ENCODE measurements around the gene MADCAM1.

Gene MADCAM1

DNA sequence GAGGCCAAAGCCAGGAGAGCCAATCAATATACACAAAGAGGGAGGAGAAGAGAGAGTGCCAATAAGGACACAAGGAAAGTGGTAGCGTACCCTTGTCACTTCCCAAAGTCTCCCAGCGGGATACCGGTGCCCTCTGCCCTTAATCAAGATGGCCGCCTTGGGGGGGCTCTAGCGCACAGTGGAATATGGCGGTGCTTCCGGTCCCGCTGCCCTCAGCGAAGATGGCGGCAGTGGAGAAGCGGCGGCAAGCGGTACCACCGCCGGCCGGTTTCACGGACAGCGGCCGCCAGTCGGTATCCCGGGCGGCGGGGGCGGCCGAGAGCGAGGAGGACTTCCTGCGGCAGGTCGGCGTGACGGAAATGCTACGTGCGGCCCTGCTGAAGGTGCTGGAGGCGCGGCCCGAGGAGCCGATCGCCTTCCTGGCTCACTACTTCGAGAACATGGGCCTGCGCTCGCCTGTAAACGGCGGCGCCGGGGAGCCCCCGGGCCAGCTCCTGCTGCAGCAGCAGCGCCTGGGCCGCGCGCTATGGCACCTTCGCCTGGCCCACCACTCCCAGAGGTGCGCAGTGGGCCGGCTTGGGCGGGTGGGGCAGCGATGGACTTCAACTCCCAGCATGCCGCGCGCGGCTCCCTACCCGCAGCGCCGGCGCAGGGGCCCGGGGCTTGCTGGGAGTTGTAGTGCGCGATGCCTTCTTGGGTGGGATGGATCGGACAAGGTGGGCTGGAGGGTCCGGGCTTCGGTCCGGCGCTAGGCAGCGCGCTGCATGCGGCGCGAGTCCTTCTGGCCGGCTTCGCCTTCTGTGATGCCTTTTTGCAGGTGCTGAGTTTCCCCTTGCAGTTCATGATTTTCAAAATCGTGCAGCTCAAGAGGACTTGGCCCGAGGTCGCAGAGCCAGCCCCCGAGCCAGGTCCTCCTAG, 11.3 kb downstream of the MADCAM1 start, which contains the start of gene TPGS1:
Gene TPGS1 (plus strand): TSS at position 212 of the 918 bp plus-strand sequence. CDS start 10 bp downstream, at position 222.
- Histone ChIP-seq H3K36me3 (ENCODE audit: control insufficient read depth, insufficient read depth, low read length) (no peaks in the 10 kb centered on the region; the same call in 1 of the 2 replicates), H3K27me3 (replicated peaks; ENCODE audit: control insufficient read depth, insufficient read depth, low read length) (no peaks in the 10 kb centered on the region), H3K4me3 (replicated peaks; ENCODE audit: low read depth, low read length) (peak within 1 kb of the TSS; percentile 94)
- TF ChIP-seq CTCF (IDR thresholded peaks at IDR 0.05; ENCODE audit: insufficient read depth, low read length, poor library complexity, severe bottlenecking), result no peak
- peak; percentile 88 for DNase-seq (ENCODE audit: extremely low read depth, insufficient read length)

DNA sequence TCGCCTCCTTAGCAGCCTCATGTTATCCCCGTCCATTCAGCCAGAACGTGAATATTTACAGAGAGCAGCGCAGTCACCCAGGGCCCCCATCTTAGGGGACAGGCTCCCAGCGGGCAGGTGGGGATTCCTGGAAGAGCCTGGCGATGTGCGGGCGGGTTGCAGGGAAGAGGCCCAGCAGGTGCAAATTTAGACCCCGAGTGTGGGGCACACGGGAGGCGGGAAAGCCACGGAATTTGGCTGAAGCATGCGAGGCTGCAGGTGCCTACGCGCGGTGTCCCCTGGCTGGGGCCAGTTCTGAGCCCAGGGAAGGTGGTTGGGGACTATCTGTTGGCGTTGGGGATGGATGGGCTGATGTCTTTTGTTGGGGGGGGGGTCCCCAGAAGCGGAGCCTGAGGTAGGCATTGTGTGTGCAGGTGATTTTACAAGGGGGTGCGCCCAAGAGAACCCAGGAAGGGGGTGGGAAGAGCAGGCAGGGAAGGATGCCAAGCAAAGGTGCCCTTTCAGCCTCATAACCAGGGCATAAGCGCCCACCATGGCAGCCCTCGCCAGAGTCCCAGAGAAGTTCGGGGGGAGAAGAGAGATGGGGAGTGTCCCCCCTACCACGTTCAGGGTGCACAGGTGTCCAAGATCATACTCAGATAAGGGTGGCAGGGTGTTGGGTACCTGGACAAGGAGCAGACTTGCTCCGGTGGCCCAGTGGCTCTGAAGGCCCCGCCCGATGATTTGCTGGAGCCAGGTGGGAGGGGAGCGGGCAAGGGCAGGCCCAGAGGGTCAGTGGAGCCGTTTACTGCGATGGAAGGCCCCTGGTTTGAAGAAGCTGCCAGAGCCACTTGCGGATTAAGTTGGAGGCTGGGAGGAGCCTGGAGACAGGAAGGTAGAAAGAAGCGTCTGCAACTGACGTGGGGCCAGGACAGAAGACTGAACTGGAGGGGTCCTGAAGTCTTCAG, 12.2 kb downstream of the MADCAM1 start:
- H3K36me3 ChIP-seq (ENCODE audit: control insufficient read depth, insufficient read depth, low read length), result no peaks in the 10 kb centered on the region; the same call in 1 of the 2 replicates
- no peak for DNase-seq (ENCODE audit: extremely low read depth, insufficient read length)
- no peak for TF ChIP-seq CTCF (IDR thresholded peaks at IDR 0.05; ENCODE audit: insufficient read depth, low read length, poor library complexity, severe bottlenecking)
- no peaks in the 10 kb centered on the region for H3K27me3 ChIP-seq (replicated peaks; ENCODE audit: control insufficient read depth, insufficient read depth, low read length)
- H3K4me3 ChIP-seq (replicated peaks; ENCODE audit: low read depth, low read length), result peak overlapping the region; percentile 94

DNA sequence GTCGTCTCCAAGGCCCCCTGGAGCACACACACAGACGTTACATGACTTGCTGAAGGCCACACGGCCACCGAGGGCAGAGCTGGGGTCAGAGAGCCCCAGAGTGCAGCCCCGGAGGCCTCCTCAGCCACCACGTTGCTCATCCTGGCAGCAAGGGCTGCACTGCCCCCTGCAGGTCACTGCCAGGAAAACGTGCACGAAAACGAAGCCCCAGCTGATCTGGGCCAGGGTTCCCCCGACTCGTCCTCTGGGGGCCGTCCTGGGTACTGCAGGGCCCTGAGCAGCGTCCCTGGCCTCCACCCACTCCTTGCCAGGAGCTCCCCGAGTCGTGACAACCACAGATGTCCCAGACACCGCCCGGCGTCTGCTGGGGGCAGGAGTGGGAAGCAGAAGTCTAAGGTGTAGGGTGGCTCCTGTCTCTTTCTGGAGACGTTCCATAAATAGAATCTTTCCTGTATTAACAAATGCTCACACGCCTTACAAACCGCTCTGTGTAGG, 14.4 kb downstream of the MADCAM1 start:
- no peaks in the 10 kb centered on the region; the same call in 1 of the 2 replicates for H3K36me3 ChIP-seq (ENCODE audit: control insufficient read depth, insufficient read depth, low read length)
- H3K27me3 ChIP-seq (replicated peaks; ENCODE audit: control insufficient read depth, insufficient read depth, low read length), result no peaks in the 10 kb centered on the region
- TF ChIP-seq CTCF (IDR thresholded peaks at IDR 0.05; ENCODE audit: insufficient read depth, low read length, poor library complexity, severe bottlenecking), result peak; percentile 100
- peak; percentile 87 for DNase-seq (ENCODE audit: extremely low read depth, insufficient read length)
- H3K4me3 ChIP-seq (replicated peaks; ENCODE audit: low read depth, low read length), result peak overlapping the region; percentile 28; the same call in 1 of the 2 replicates

DNA sequence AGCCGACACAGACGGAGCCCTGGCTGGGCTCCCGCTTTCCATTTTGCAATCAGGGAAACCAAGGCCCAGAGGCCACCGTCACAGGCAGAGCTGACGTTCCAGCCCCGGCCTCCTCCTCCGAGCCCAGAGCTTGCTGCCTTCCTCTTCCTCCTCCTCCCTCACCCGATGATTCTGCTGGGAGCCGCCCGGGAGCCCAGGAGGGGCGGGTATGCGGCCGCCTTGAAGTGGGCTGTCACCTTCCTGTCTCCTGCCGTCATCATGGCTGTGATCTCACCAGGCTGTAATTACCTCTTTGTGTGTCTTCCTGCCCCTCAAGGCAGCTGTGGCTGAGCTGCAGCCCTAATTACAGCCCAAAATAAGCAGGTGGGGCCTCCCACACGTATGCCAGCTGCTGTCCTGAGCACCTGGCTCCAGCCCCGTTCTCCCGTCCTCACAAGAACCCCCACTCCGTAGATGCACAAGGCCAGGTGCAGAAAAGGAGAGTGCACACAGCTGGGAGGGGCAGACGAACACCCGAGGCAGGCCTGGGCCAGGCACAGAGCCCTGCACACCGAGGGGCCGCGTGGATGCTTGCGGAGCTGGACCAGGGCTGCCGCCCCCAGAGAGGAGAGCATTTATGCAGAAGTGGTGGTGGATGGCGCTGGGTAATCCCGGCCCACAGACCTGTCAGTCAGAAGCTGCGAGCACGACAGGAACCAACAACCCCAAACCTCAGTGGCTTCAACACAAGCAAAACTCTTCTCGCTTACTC, 15.0 kb downstream of the MADCAM1 start:
- Histone ChIP-seq H3K4me3 (replicated peaks; ENCODE audit: low read depth, low read length) (peak overlapping the region; percentile 28; the same call in 1 of the 2 replicates), H3K27me3 (replicated peaks; ENCODE audit: control insufficient read depth, insufficient read depth, low read length) (no peaks in the 10 kb centered on the region), H3K36me3 (ENCODE audit: control insufficient read depth, insufficient read depth, low read length) (no peaks in the 10 kb centered on the region; the same call in 1 of the 2 replicates)
- no peak for TF ChIP-seq CTCF (IDR thresholded peaks at IDR 0.05; ENCODE audit: insufficient read depth, low read length, poor library complexity, severe bottlenecking)
- DNase-seq (ENCODE audit: extremely low read depth, insufficient read length), result peak; percentile 72
